Measurements from ENCODE around the gene PARP3.
"Not testable (repeated sequence)": the region's sequence is repeated elsewhere in the genome, so short reads cannot be mapped to it uniquely, and the experiment has no call there.

PARP3 gene

GRCh38 chr3:51921081-51921578 is 21.0 kb upstream of the PARP3 start:
- no peak overlapping the region for H3K9ac ChIP-seq (ENCODE audit: low read depth, low read length)
- no peaks in the 10 kb centered on the region for H3K27me3 ChIP-seq (ENCODE audit: insufficient read depth, low read length)
- no peak overlapping the region for H3K27ac ChIP-seq (ENCODE audit: low read depth, low read length)
- no peak overlapping the region for H3K4me3 ChIP-seq (ENCODE audit: low read length)
- no peaks in the 10 kb centered on the region for H3K9me3 ChIP-seq (ENCODE audit: insufficient read depth, low read depth, low read length)
- whole genome bisulfite sequencing = 89% methylated on average over 11 of the region's 11 CpGs
- no peaks in the 10 kb centered on the region for H3K36me3 ChIP-seq (ENCODE audit: insufficient read depth, low read length)
- H3K4me1 ChIP-seq (ENCODE audit: insufficient read depth, low read length) = no peaks in the 10 kb centered on the region

DNA sequence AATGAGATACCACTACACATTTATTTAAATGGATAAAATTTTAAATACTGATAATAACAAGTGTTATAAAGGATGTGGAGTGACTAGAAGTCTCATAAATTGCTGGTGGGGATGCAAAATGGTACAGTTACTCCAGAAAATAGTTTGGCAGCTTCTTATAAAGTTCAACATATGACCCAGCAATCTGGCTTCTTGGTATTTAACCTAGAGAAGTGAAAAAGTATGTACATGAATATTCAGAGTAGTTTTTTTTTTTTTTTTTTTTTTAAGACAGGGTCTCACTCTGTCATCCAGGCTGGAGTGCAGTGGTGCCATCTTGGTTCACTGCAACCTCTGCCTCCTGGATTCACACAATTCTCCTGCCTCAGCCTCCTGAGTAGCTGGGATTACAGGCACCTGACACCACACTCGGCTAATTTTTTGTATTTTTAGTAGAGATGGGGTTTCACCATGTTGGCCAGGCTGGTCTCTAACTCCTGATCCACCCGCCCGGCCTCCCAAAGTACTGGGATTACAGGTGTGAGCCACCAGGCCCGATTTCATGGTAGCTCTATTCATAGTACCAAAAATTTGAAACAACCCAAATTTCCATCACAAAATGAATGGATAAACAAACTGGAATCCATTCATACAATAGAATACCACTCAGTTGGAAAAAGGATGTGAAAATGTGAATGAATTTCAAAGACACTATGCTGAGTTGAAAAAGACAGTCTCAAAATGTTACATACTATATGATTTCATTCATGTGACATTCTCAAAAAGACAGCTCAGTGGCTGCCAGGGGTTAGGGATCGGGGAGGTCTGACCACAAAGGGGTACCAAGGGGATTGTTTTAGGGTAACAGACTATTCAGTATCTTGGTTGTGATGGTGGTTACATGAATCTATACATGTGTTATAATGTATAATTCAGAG is 14.8 kb upstream of the PARP3 start:
- Histone ChIP-seq H3K9ac (ENCODE audit: low read depth, low read length) (no peak overlapping the region), H3K4me3 (ENCODE audit: low read length) (no peak overlapping the region), H3K27me3 (ENCODE audit: insufficient read depth, low read length) (no peaks in the 10 kb centered on the region), H3K9me3 (ENCODE audit: insufficient read depth, low read depth, low read length) (no peaks in the 10 kb centered on the region), H3K36me3 (ENCODE audit: insufficient read depth, low read length) (peaks cover 3% of the 10 kb centered on the region; the same call in 1 of the 2 replicates), H3K4me1 (ENCODE audit: insufficient read depth, low read length) (no peaks in the 10 kb centered on the region), H3K27ac (ENCODE audit: low read depth, low read length) (no peak overlapping the region)
- 92% methylated on average over 5 of the region's 5 CpGs for WGBS

GRCh38 chr3:51928438-51928837 is 13.7 kb upstream of the PARP3 start:
- H3K9ac ChIP-seq (ENCODE audit: low read depth, low read length) = no peak overlapping the region
- H3K9me3 ChIP-seq (ENCODE audit: insufficient read depth, low read depth, low read length) = no peaks in the 10 kb centered on the region
- H3K36me3 ChIP-seq (ENCODE audit: insufficient read depth, low read length) = peaks cover 13% of the 10 kb centered on the region
- no peaks in the 10 kb centered on the region for H3K27me3 ChIP-seq (ENCODE audit: insufficient read depth, low read length)
- no peak overlapping the region for H3K27ac ChIP-seq (ENCODE audit: low read depth, low read length)
- no peaks in the 10 kb centered on the region for H3K4me1 ChIP-seq (ENCODE audit: insufficient read depth, low read length)
- H3K4me3 ChIP-seq (ENCODE audit: low read length) = no peak overlapping the region
- WGBS = 94% methylated on average over 7 of the region's 7 CpGs

DNA sequence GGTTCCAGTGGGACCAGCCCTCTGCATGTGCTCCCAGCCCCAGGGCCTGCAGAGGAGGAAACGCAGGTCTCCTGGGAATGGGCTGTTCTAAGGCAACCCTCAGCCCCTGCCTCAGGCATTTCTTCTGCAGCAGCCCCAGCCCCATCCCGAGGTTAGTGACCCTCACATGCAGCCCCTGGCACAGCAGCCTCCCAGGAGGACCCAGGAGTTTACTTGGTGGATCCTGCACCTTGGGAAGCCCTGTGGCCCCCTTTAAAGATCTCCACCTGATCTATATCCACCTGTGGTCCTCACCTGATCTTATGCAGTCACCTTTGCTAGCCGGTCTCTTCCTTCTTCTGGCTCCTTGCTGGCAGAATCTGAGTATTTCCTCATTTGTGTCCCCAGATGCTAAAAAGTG is 13.2 kb upstream of the PARP3 start:
- not testable (repeated sequence) for H3K9ac ChIP-seq (ENCODE audit: low read depth, low read length); H3K9me3 ChIP-seq (ENCODE audit: insufficient read depth, low read depth, low read length); H3K27me3 ChIP-seq (ENCODE audit: insufficient read depth, low read length); H3K4me3 ChIP-seq (ENCODE audit: low read length); H3K27ac ChIP-seq (ENCODE audit: low read depth, low read length); H3K4me1 ChIP-seq (ENCODE audit: insufficient read depth, low read length)
- WGBS = 90% methylated on average over 3 of the region's 3 CpGs
- H3K36me3 ChIP-seq (ENCODE audit: insufficient read depth, low read length) = peaks cover 18% of the 10 kb centered on the region

GRCh38 chr3:51929420-51930003 is 12.7 kb upstream of the PARP3 start:
- Histone ChIP-seq H3K4me1 (ENCODE audit: insufficient read depth, low read length) (no peaks in the 10 kb centered on the region), H3K9me3 (ENCODE audit: insufficient read depth, low read depth, low read length) (no peaks in the 10 kb centered on the region), H3K4me3 (ENCODE audit: low read length) (no peak overlapping the region), H3K27me3 (ENCODE audit: insufficient read depth, low read length) (no peaks in the 10 kb centered on the region), H3K36me3 (ENCODE audit: insufficient read depth, low read length) (peaks cover 24% of the 10 kb centered on the region), H3K27ac (ENCODE audit: low read depth, low read length) (no peak overlapping the region), H3K9ac (ENCODE audit: low read depth, low read length) (no peak overlapping the region)
- WGBS = 77% methylated on average over 5 of the region's 5 CpGs

DNA sequence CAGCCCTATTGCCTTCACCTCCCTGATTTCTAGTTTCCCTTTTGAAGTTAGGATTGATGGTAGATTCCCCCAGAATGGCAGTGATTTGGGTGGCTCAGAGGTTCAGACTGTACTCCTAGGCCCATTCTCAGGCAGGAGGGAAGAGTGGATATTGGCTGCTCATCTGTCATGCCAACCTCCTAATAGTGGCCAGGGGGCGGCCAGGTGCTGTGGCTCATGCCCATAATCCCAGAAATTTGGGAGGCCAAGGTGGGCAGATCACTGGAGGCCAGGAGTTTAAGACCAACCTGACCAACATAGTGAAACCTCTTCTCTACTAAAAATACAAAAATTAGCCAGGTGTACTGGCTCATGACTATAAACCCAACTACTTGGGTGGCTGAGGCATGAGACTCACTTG is 11.7 kb upstream of the PARP3 start:
- WGBS = 88% methylated on average over 1 of the region's 1 CpG
- Histone ChIP-seq H3K9ac (ENCODE audit: low read depth, low read length) (no peak overlapping the region), H3K36me3 (ENCODE audit: insufficient read depth, low read length) (peaks cover 33% of the 10 kb centered on the region), H3K4me1 (ENCODE audit: insufficient read depth, low read length) (no peaks in the 10 kb centered on the region), H3K4me3 (ENCODE audit: low read length) (no peak overlapping the region), H3K9me3 (ENCODE audit: insufficient read depth, low read depth, low read length) (no peaks in the 10 kb centered on the region), H3K27me3 (ENCODE audit: insufficient read depth, low read length) (no peaks in the 10 kb centered on the region), H3K27ac (ENCODE audit: low read depth, low read length) (no peak overlapping the region)

- H3K9me3 ChIP-seq (ENCODE audit: insufficient read depth, low read depth, low read length) = no peaks in the 10 kb centered on the region
- H3K27me3 ChIP-seq (ENCODE audit: insufficient read depth, low read length) = no peaks in the 10 kb centered on the region
- peaks cover 46% of the 10 kb centered on the region for H3K36me3 ChIP-seq (ENCODE audit: insufficient read depth, low read length)
- WGBS = 95% methylated on average over 6 of the region's 6 CpGs
- H3K27ac ChIP-seq (ENCODE audit: low read depth, low read length) = no peak overlapping the region
- no peak overlapping the region for H3K4me3 ChIP-seq (ENCODE audit: low read length)
- no peaks in the 10 kb centered on the region for H3K4me1 ChIP-seq (ENCODE audit: insufficient read depth, low read length)
- no peak overlapping the region for H3K9ac ChIP-seq (ENCODE audit: low read depth, low read length)
Observed at GRCh38 chr3:51931756-51932155, 10.4 kb upstream of the PARP3 start.

DNA sequence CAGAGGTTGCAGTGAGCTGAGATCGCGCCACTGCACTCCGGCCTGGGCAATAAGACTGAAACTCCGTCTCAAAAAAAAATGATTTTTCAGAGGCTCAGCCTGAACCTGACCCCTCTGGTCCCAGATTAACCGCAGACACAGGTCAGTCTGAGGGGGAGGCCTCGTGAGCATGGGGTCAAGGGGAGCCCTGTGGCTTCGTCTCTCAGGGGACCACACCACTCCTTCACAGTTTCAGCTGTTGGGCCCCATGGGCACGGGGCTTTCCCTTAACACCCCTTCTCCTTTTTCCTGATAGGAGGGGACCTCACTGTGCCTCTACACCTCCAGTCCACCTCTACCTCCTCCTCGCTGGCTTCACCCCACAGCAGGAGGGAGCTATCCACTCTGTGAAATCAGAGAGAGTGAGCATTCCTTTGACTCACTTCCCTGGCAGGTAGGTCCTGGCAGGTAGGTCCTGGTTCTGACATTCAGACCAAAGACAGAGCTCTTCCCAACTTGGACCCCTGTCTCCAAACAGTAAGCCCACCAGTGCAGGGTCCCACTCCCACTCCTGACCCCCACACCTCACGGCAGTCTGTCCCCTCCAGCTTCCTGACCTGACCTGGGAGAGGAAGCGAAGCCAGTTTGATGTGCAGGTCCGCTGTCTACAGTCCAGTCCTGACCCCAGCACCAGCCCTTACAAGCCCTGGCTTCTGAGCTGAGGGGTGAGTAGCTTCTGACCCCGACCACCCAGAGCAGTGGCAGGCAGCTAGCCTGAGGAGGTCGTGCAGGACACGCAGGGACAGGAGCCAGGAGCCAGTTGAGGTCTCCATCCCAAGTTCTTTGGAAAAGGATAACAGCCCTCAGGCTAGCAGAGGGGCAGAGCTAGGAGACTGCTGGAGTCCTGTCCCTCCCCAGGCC is 9.4 kb upstream of the PARP3 start:
- Histone ChIP-seq H3K4me3 (ENCODE audit: low read length) (no peak overlapping the region), H3K27me3 (ENCODE audit: insufficient read depth, low read length) (no peaks in the 10 kb centered on the region), H3K9me3 (ENCODE audit: insufficient read depth, low read depth, low read length) (no peaks in the 10 kb centered on the region), H3K36me3 (ENCODE audit: insufficient read depth, low read length) (peaks cover 56% of the 10 kb centered on the region), H3K9ac (ENCODE audit: low read depth, low read length) (no peak overlapping the region), H3K27ac (ENCODE audit: low read depth, low read length) (no peak overlapping the region), H3K4me1 (ENCODE audit: insufficient read depth, low read length) (no peaks in the 10 kb centered on the region)
- WGBS = 94% methylated on average over 15 of the region's 15 CpGs

GRCh38 chr3:51933471-51934138 is 8.6 kb upstream of the PARP3 start:
- H3K4me1 ChIP-seq (ENCODE audit: insufficient read depth, low read length) = no peaks in the 10 kb centered on the region
- no peak overlapping the region for H3K4me3 ChIP-seq (ENCODE audit: low read length)
- WGBS = 96% methylated on average over 13 of the region's 13 CpGs
- no peaks in the 10 kb centered on the region for H3K27me3 ChIP-seq (ENCODE audit: insufficient read depth, low read length)
- H3K9ac ChIP-seq (ENCODE audit: low read depth, low read length) = no peak overlapping the region
- H3K27ac ChIP-seq (ENCODE audit: low read depth, low read length) = no peak overlapping the region
- H3K9me3 ChIP-seq (ENCODE audit: insufficient read depth, low read depth, low read length) = no peaks in the 10 kb centered on the region
- peaks cover 65% of the 10 kb centered on the region for H3K36me3 ChIP-seq (ENCODE audit: insufficient read depth, low read length)

DNA sequence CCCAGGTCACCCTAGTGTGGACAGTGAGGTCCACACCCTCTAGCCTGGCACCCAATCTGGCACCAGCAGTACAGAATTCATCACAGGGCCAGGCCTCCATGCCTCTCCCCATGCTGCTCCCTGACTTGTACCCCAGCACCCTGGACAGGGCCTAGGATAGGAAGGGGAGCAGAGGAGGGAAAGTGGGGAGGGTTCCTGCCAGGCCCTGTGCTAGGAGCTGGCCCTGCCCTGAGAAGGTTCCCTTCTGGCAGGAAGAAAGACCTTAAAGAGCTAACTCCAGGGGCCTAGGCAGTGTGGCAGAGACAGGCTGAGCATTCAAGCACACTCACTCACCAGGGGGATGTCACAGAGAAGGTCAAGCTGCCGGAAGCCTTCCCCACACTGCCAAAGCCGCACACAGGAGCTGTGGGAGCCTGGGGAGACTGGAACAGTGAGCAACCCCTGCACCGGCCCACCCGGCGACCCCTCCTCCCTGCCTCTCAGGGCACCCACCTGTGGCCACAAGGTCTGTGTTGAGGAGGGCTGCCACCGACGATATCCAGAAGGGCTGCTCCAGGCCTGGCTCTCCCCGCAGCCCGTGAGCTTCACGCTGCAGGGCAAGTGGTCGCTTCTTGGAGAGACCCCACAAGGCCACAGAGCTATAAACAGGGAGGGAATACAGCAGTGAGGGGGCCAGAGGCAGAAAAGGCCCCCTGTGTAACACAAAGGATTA is 7.9 kb upstream of the PARP3 start:
- peaks cover 72% of the 10 kb centered on the region for H3K36me3 ChIP-seq (ENCODE audit: insufficient read depth, low read length)
- WGBS = 95% methylated on average over 11 of the region's 11 CpGs
- H3K4me3 ChIP-seq (ENCODE audit: low read length) = no peak overlapping the region

More for the DNA sequence above, 7.9 kb upstream of the PARP3 start:
- Histone ChIP-seq H3K27me3 (ENCODE audit: insufficient read depth, low read length) (no peaks in the 10 kb centered on the region), H3K9ac (ENCODE audit: low read depth, low read length) (no peak overlapping the region), H3K4me1 (ENCODE audit: insufficient read depth, low read length) (no peaks in the 10 kb centered on the region), H3K9me3 (ENCODE audit: insufficient read depth, low read depth, low read length) (no peaks in the 10 kb centered on the region), H3K27ac (ENCODE audit: low read depth, low read length) (no peak overlapping the region)
